B cell (primary cell): ENCODE data around the gene FRMD8. TPM values are rescaled to one million over a fixed set of nuclear protein-coding genes. Genes with fewer than 3 reads are reported as not detected.

Experiments
- ATAC-seq: fragments of 200-7000 bp; cut with Tn5 transposase; one replicate; pipeline ENCODE4 v1.10.0; 2021; ENCODE audit warnings: low read depth, mild to moderate bottlenecking, moderate number of reproducible peaks, moderate library complexity
- CTCF ChIA-PET: fragments of 350-600 bp; sonication (Branson Sonifier 250); formaldehyde crosslinking; loops from one replicate; lab custom pipeline; 2021; ENCODE audit warnings: antibody characterized with exemption, inconsistent platforms; lab: Charles Lee
- POLR2A ChIA-PET: fragments of 350-600 bp; sonication (Branson Sonifier 250); formaldehyde crosslinking; loops from one replicate; lab custom pipeline; 2021; ENCODE audit warnings: antibody characterized with exemption; lab: Charles Lee
- DNase-seq: peaks from one replicate; pipeline ENCODE4 v3.0.0; 2013
- H2AFZ ChIP-seq: 2 replicates; pipeline ENCODE4 v1.6.1; 2012; ENCODE audit warnings: mild to moderate bottlenecking, low read depth, low read length; ENCODE audit not compliant: insufficient read depth, poor library complexity, severe bottlenecking
- H3K27ac ChIP-seq, 2 donors: 1 replicate in 1 of 2; 2 replicates in 1 of 2; pipeline ENCODE4 v1.5.1; 2012 to 2013; ENCODE audit warnings: low read length in 2 of 2, mild to moderate bottlenecking in 2 of 2, moderate library complexity in 1 of 2
- H3K27me3 ChIP-seq, 4 experiments: fragments of 200-600 bp in 1 of 4; sonication (generic) in 1 of 4; replicated peaks in 1 of 4; 1 replicate in 2 of 4; 2 replicates in 2 of 4; pipeline versions ENCODE4 v1.6.1 to v1.7.0; 2013 to 2016; ENCODE audit warnings: low read length in 3 of 4, mild to moderate bottlenecking in 2 of 4, mixed read lengths in 1 of 4, moderate library complexity in 1 of 4; ENCODE audit not compliant: insufficient read depth in 4 of 4, control insufficient read depth in 3 of 4; ENCODE audit errors: control extremely low read depth in 1 of 4
- H3K36me3 ChIP-seq, 2 experiments: replicated peaks in 1 of 2; 1 replicate in 1 of 2; 2 replicates in 1 of 2; pipeline versions ENCODE4 v1.6.1 to v1.7.1; 2013; ENCODE audit warnings: low read length in 1 of 2; ENCODE audit not compliant: insufficient read depth in 2 of 2, control insufficient read depth in 1 of 2; ENCODE audit errors: control extremely low read depth in 1 of 2, extremely low read depth in 1 of 2
- H3K4me1 ChIP-seq, 2 donors: fragments of 200-600 bp in 1 of 2; sonication (generic) in 1 of 2; 1 replicate in 1 of 2; 2 replicates in 1 of 2; pipeline versions ENCODE4 v1.5.1 to v1.6.1; 2013 to 2017; ENCODE audit warnings: low read length in 2 of 2; ENCODE audit not compliant: control insufficient read depth in 2 of 2, insufficient read depth in 2 of 2
- H3K4me2 ChIP-seq: replicated peaks from 2 replicates; pipeline ENCODE3; 2012; ENCODE audit warnings: mild to moderate bottlenecking, low read depth, low read length; ENCODE audit not compliant: poor library complexity, severe bottlenecking
- H3K4me3 ChIP-seq, 5 experiments: fragments of 200-600 bp in 1 of 5; sonication (generic) in 1 of 5; 1 replicate in 3 of 5; 2 replicates in 2 of 5; pipeline versions ENCODE4 v1.5.1 to v1.7.0; 2011 to 2016; ENCODE audit warnings: low read length in 4 of 5, mild to moderate bottlenecking in 4 of 5, low read depth in 2 of 5, control low read depth in 1 of 5, moderate library complexity in 1 of 5; ENCODE audit not compliant: insufficient read depth in 1 of 5; ENCODE audit errors: control extremely low read depth in 1 of 5, extremely low read depth in 1 of 5
- H3K79me2 ChIP-seq: fragments of 200-600 bp; sonication (generic); one replicate; pipeline ENCODE4 v1.6.0; 2016; ENCODE audit warnings: low read length; ENCODE audit not compliant: control insufficient read depth, insufficient read depth
- H3K9ac ChIP-seq: fragments of 200-600 bp; sonication (generic); 2 replicates; pipeline ENCODE4 v1.6.1; 2017; ENCODE audit warnings: mild to moderate bottlenecking, low read length, moderate library complexity
- H3K9me3 ChIP-seq, 3 donors: one replicate each; pipeline versions ENCODE4 v1.6.1 to v1.7.1; 2013; ENCODE audit warnings: low read length in 2 of 3; ENCODE audit not compliant: control insufficient read depth in 2 of 3, insufficient read depth in 1 of 3; ENCODE audit errors: control extremely low read depth in 1 of 3
- H4K20me1 ChIP-seq: 2 replicates; pipeline ENCODE4 v1.6.0; 2012; ENCODE audit warnings: mild to moderate bottlenecking, low read length; ENCODE audit not compliant: insufficient read depth, control insufficient read depth, poor library complexity, severe bottlenecking
- H3K27ac Mint-ChIP-seq: one replicate; pipeline ENCODE4 v1.8.0; 2021; ENCODE audit warnings: mixed read lengths
- H3K27me3 Mint-ChIP-seq: one replicate; pipeline ENCODE4 v1.8.0; 2021; ENCODE audit warnings: mixed read lengths
- H3K4me1 Mint-ChIP-seq: one replicate; pipeline ENCODE4 v1.8.0; 2021; ENCODE audit warnings: mixed read lengths
- H3K4me3 Mint-ChIP-seq: one replicate; pipeline ENCODE4 v1.8.0; 2021; ENCODE audit warnings: mixed read lengths
- H3K9me3 Mint-ChIP-seq: one replicate; pipeline ENCODE4 v1.8.0; 2022; ENCODE audit warnings: mixed read lengths; ENCODE audit not compliant: insufficient read depth
- EZH2 ChIP-seq: IDR thresholded peaks from 2 replicates; pipeline ENCODE4 v1.6.1; 2012; ENCODE audit warnings: borderline replicate concordance, low read depth, mild to moderate bottlenecking, moderate library complexity, low read length; ENCODE audit not compliant: insufficient read depth, poor library complexity, severe bottlenecking
- WGBS: methylation state at CpG from one replicate; pipeline ENCODE4 v1.1.5; 2013; ENCODE audit warnings: missing lambda C conversion rate; ENCODE audit not compliant: insufficient coverage; 5-methylcytosine and 5-hydroxymethylcytosine counted together
- intact Hi-C: fragments of 100-400 bp; cut with micrococcal nuclease; formaldehyde crosslinking; loops from one replicate; pipeline ENCODE4 v1.10.0; 2022
- polyA plus RNA-seq: library from polyadenylated mRNA; depleted of rRNA; stranded (reverse); fragments of >200 nt; gene quantifications from 2 replicates; pipeline ENCODE4 v1.2.3, GENCODE V29; 2012
- total RNA-seq, 2 donors: library from RNA; stranded (reverse); fragments of 120-200 nt in 1 of 2; gene quantifications; 1 replicate in 1 of 2; 2 replicates in 1 of 2; pipeline versions ENCODE4 v1.2.3 to v1.2.4, GENCODE V29; 2013 to 2022
- TF ChIP-seq, protein P1 (sequence below): fragments of 200-600 bp; IDR thresholded peaks from one replicate; pipeline ENCODE4 v1.8.0; 2022; ENCODE audit warnings: antibody characterized with exemption, mild to moderate bottlenecking

FRMD8 gene
- total and polyA plus RNA-seq, 2 donors (not counting 1 experiment from before 2014, with no cell fraction given): 44.3 to 73.6 TPM

DNA sequence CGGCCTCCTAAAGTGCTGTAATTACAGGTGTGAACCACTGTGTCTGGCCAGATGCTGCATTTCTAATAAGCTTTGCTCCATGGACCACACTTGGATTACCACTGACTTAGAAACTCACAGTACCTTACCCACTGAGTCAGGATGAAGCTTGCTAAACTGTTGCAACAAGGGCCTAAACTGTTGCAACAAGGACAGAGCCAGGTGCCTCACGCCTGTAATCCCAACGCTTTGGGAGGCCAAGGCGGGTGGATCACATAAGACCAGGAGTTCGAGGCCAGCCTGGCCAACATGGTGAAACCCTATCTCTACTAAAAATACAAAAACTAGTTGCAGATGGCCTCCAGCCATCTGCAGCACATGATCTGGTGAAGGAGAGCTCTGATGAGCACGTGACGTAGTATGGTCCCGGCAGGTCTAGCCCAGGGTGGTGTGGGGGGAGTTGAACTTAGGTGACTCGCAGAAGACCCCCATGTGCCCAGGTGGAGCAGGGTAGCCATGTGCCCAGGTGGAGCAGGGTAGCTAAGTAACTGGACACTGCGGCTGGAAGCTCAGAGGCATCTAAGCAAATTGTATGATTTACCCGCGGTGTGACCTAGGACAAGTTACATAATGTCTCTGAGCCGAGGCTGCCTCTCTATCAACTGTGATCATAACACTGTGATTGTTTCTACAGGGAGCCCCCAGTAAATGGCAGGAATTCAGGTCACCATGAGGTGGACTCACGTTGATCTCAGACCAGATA lies 12.4 kb upstream of the FRMD8 start:
- no peaks in the 10 kb centered on the region for H3K27me3 Mint-ChIP-seq
- H3K4me1 Mint-ChIP-seq: peaks cover 18% of the 10 kb centered on the region
- POLR2A ChIA-PET: interaction anchor here (0.5 to 0.8 kb wide), 2 partner anchors 22 to 181 kb away, joined by 3 to 4 read pairs; no protein-coding TSS in a partner anchor
- Histone ChIP-seq H3K27me3 (no peaks in the 10 kb centered on the region), H3K4me2 (no peak overlapping the region), H3K9ac (no peak overlapping the region), H3K9me3 (no peaks in the 10 kb centered on the region), H3K4me3 (no peak overlapping the region), H4K20me1 (no peaks in the 10 kb centered on the region), H3K27ac (no peak overlapping the region), H3K4me1 (peaks cover 17 to 27% of the 10 kb centered on the region in 2 donors), H3K79me2 (peaks cover 21% of the 10 kb centered on the region), H2AFZ (no peak overlapping the region), H3K36me3 (peaks cover 2 to 10% of the 10 kb centered on the region in 2 experiments)
- no peak for DNase-seq
- intact Hi-C loops: no loop called here
- H3K9me3 Mint-ChIP-seq: no peaks in the 10 kb centered on the region
- no peak for ATAC-seq
- WGBS: 91% methylated on average over 12 of the region's 14 CpGs
- TF ChIP-seq EZH2: no peak
- TF ChIP-seq, protein P1, sequence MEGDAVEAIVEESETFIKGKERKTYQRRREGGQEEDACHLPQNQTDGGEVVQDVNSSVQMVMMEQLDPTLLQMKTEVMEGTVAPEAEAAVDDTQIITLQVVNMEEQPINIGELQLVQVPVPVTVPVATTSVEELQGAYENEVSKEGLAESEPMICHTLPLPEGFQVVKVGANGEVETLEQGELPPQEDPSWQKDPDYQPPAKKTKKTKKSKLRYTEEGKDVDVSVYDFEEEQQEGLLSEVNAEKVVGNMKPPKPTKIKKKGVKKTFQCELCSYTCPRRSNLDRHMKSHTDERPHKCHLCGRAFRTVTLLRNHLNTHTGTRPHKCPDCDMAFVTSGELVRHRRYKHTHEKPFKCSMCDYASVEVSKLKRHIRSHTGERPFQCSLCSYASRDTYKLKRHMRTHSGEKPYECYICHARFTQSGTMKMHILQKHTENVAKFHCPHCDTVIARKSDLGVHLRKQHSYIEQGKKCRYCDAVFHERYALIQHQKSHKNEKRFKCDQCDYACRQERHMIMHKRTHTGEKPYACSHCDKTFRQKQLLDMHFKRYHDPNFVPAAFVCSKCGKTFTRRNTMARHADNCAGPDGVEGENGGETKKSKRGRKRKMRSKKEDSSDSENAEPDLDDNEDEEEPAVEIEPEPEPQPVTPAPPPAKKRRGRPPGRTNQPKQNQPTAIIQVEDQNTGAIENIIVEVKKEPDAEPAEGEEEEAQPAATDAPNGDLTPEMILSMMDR: no peak
- CTCF ChIA-PET: interaction anchor here (1.0 to 3.0 kb wide), 4 partner anchors 128 to 220 kb away, joined by 3 to 19 read pairs (median 4); no protein-coding TSS in a partner anchor
- no peak overlapping the region for H3K4me3 Mint-ChIP-seq
- no peak overlapping the region for H3K27ac Mint-ChIP-seq

- peaks cover 19% of the 10 kb centered on the region for H3K4me1 Mint-ChIP-seq
- H4K20me1 ChIP-seq: no peaks in the 10 kb centered on the region
- H3K4me2 ChIP-seq: no peak overlapping the region
- DNase-seq (no peak), ATAC-seq (no peak)
- intact Hi-C loops: no loop called here
- peaks cover 2 to 15% of the 10 kb centered on the region in 2 experiments for H3K36me3 ChIP-seq
- H3K27me3 ChIP-seq: no peaks in the 10 kb centered on the region
- no peak for TF ChIP-seq EZH2
- TF ChIP-seq, protein P1: no peak
- H3K9me3 ChIP-seq: no peaks in the 10 kb centered on the region
- H3K9ac ChIP-seq: no peak overlapping the region
- CTCF ChIA-PET: interaction anchor here (1.0 to 3.0 kb wide), 4 partner anchors 127 to 219 kb away, joined by 3 to 19 read pairs (median 4); no protein-coding TSS in a partner anchor
- H3K9me3 Mint-ChIP-seq: no peaks in the 10 kb centered on the region
- H3K4me1 ChIP-seq: peaks cover 17 to 27% of the 10 kb centered on the region in 2 donors
- H2AFZ ChIP-seq: no peak overlapping the region
- H3K4me3 ChIP-seq: no peak overlapping the region
- peaks cover 29% of the 10 kb centered on the region for H3K79me2 ChIP-seq
- H3K4me3 Mint-ChIP-seq: no peak overlapping the region
- POLR2A ChIA-PET: interaction anchor here (0.7 to 1.0 kb wide), 2 partner anchors 13 to 131 kb away, joined by 3 to 13 read pairs; no protein-coding TSS in a partner anchor
- 96% methylated on average over 7 of the region's 8 CpGs for WGBS
- no peaks in the 10 kb centered on the region for H3K27me3 Mint-ChIP-seq
- no peak overlapping the region for H3K27ac ChIP-seq
- H3K27ac Mint-ChIP-seq: peak overlapping the region; percentile 46
Measured at GRCh38 chr11:65375012-65375411, 11.4 kb upstream of the FRMD8 start.
